HG03060 (cell line): ENCODE data around the gene CORO1C.

Experiments
- ATAC-seq: cut with Tn5 transposase; IDR thresholded peaks from one replicate; pipeline ENCODE4 v1.9.1; 2021; ENCODE audit warnings: low read depth, moderate number of reproducible peaks; ENCODE audit not compliant: unreplicated experiment

CORO1C gene

DNA sequence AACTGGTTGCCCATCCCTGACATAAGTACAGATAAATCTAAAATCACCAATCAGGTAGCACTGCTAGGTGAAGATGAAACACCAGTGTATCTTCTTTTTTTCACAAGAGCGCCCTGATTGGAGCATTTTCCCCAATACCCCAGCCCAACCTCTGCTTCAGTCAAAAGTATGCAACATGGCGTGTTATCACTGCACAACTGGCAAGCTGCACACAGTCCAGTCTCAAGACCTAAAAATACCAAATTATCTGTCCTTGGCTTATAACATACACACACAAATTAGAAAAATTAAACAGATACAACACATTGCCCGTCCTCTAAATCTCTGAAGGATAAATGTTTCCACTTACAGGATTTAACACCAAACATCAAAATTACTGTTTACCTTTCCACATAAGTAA is 77.4 kb downstream of the CORO1C start:
- no peak for ATAC-seq

- no peak for ATAC-seq
Observed at GRCh38 chr12:108653082-108653516, 78.2 kb downstream of the CORO1C start.

DNA sequence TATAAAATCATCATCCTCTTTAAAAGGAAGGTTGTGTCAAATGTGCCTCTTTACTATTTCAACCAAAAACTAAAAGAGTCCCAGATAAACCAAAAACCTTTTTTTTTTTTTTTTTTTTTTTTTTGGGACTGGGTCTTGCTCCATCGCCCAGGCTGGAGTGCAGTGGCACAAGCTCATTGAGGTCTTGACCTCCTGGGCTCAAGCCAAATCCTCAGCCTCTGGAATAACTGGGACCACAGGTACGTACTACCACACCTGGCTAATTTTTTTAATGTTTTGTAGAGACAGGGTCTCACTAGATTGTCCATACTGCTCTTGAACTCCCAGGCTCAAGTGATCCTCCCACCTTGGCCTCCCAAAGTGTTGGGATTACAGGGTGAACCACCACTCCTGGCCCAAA is 81.2 kb downstream of the CORO1C start:
- no peak for ATAC-seq

DNA sequence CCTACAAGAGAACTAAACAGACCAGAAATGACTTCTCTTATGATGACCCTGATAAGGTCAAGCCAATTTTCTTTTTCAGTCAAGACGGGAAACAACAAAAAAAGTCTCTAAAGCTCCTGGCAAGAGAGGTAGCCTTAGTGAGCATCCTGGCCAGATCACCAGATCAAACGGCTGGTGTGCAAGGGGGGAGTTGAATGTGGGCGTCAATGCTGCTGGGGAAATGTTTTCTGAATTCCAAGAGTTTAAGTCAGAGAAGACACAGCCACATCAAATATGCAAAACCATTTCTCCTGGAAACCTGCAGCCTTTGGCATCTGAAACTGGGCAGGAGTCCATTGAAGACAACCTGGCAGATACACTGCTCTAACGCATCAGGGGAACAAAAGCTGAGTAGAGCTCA is 81.6 kb downstream of the CORO1C start:
- no peak for ATAC-seq

DNA sequence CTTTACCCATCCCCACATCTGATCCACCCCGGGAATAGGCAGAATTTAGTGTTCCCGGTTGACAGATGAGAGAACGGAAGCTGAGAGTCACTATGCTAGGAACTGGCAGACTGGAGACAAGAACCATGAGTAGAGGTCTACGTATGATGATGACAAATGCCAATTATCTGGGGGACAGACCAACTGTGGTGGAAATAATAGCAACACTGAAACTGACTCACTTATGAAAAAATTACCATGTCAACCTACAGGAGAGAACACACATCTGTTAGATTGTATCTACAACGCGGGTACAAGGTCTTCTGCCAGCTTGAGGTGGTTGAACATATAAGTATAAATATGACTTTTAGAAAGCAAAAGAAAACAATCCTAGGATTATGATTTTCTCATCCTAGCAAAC is 82.2 kb downstream of the CORO1C start:
- ATAC-seq = no peak

DNA sequence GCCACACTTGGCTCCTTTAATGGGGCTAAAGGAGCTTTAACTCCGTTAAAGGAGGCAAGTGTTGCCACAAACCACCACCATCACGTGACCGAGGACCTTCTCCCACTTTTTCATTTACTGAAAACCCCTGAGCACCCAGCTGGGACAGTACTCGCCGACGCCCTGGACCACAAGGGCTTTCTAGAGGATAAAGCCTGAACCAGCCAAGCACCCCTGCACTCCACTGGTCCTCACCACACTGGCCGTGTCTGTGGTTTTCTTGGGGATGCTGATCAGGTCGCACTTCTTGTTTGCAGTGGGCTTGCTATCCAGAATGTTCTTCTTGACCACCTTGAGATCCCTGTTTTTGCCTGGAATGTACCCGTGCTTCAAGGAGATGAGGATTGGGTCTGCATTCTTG is 82.9 kb downstream of the CORO1C start:
- no peak for ATAC-seq

DNA sequence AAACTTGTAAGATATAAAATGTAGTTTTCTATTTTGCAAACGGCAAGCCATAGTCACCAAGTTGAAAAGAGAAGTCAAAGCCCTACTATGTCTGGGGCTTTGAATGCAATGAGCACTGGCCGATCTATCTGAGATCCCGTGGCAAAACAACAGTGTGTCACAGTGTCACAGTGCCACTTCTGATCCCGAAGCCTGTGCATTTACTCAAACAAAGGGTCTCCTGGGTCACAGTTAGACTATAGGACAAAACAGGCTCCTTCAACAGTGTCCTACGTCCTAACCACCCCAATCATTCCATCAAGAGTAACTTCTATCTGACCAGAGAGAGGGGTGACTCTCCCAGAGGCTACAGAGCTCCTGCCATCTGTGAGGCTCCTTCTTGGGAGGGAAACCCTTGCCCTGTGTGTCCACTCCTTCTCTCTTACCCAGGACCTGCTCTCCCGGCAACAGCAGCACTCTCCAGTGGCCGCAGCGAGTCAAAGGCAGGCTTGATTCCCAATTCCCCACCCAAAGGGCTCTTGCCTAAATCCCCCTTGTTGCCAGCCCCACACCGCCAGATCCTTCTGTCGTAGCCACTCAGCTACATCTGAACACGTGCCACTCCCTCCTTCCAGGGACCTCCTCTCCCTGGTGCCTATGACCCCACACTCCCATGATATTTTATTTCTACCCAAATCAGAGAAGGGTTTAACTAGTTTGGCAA is 83.6 kb downstream of the CORO1C start:
- ATAC-seq = no peak

DNA sequence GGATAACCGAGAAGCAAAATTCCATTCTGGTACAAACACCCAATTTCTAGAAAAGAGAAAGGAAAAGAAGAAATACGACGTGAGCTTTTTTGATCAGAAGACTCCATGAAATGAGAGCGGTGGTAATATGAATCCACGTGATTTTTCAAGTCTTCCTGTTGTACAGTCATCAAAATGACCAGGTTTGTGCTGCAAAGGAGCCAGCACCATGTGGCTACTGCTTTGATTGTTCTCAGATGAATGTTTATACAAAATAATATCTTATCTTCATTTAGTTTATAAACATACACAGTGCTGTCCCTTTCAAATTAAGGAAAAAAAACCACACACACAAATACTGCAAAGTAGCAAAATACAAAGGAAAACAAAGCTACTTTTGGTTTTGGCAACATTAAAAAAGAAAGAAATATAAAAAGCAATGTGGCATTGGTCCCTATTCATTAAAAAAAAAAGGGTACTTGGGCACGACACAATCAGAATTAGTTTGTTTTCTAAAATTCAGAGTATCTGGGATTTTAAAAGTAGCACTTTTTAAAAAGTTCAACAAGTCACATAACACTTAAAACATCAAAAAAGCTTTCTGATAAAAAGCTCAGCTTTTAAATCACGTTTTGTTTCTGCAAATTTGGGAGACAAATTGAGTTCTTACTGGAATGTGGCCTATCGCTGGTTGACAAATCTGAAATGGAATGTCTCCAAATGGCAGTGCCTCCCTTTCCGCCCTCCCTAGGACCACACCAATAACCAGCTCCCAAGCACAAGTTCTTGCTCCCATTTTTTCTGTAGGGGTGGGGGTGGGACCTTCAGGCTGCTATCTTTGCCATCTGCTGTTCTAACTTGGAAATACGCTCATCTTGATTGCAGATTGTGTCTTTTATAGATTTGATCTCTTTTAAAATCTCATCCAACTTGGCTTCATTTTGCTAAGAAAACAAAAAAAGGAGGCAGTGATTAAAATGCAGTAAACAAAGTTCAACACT is 84.4 kb downstream of the CORO1C start:
- ATAC-seq = no peak

GRCh38 chr12:108645686-108646599 is 85.4 kb downstream of the CORO1C start:
- no peak for ATAC-seq

- no peak for ATAC-seq
Observed at GRCh38 chr12:108644811-108645120, 86.6 kb downstream of the CORO1C start.

GRCh38 chr12:108643941-108644810 is 87.1 kb downstream of the CORO1C start:
- no peak for ATAC-seq

DNA sequence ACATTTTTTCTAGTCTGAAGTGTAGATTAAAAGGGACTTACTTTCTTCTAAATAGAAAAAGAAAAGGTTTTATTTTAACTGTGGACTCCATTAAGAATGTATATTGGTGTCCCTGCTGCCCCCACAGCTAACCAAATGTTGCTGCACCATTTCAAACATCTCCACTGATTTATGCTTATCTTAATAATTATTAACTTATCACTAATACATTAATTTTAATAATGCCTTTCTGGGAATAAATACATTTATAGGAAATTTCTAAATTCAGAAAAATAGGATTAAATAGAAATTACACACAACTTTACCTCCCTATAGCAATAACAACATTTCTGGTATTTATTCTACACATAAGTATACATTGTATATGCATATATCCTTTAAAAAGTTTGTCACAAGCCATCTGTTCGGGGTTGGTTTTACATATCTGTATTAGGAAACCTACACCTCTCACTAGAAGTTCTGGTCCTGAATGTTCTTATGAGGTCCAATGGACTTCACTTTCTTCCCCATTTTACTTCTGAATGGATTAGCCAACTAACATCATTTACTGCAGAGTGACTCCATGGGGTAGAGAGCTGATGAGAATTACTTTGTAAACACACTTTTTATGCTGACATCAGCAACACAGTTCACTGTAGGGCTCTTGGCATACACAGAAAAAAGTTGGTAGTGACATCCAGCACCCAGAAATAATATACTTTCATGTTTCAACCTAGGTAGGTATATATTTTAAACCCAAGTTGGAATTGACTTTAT is 88.2 kb downstream of the CORO1C start:
- ATAC-seq = no peak

- no peak for ATAC-seq
Observed at GRCh38 chr12:108642269-108642870, 88.9 kb downstream of the CORO1C start.

- no peak for ATAC-seq
Observed at GRCh38 chr12:108641446-108642268, 89.7 kb downstream of the CORO1C start.

DNA sequence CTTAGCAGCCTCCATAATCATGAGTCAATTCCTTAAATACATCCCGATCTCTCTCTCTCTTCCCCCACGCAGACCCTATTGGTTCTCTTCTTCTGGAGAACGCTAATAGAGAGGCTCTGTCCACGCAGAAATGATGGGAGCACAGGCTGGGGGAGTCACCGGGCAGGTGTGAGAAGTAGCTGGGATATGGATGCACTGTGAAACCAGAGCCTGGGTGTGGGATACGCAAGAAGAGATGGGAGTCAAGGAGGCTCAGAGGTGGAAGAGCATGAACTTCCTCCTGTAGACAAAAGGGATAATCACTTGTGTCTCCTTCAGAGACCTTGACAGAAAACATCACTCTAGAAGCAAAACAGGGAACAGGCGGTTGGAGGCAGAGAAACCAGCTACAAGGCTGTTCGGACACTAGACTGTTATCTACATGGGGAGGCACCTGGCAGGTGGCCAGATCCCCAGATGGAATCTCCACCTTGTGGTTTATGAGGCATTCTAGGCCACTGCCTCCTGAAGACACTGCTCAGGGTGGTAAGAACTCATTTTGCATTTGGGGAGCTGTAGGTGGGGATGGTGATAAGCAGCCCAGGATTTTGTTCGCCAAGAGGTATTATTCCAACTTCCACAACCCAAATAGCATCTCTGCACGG is 90.4 kb downstream of the CORO1C start:
- ATAC-seq = no peak

DNA sequence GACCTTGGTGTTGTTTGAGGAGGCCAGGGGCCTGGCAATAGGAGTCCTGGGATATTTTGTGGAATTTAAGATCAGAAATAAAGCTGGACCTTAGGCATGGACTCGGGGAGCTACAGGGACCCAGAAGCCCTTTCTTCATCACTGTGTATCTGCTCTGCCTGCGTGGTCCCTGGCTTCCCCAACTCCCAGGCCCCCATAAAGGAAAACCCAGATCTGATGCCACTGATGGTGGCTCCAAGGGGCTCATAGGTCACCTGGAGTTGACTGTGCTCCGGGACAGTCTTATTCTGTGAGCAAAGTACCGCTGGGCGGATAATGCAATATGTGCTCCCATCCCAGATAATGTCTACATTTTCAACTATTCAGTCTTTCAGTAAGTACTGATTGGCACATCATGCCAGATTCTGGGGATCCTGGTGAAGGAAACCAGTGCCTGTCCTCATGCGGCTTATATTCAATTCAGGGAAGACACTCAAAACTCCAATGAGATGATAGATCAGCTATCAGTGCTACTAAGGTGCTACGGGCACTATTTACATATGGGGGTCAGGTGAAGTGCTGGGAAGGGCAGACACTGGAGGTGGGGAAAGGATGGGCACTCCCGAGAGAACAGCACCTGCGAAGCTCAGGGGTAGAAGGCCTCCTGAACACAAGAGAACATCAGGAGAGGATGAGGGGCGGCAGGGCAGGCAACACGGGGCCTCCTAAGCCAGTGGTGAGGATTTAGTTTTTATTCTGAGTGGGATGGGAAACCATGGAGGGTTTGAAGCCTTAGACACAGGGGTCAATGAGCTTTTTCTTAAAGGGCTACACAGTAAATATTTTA is 92.1 kb downstream of the CORO1C start:
- no peak for ATAC-seq
